Measurements from ENCODE around the gene GPR18.

Gene GPR18

GRCh38 chr13:99288089-99288488 lies 29.9 kb upstream of the GPR18 start:
- DNase-seq (ENCODE audit: low spot score): no peak
- Histone ChIP-seq H3K9me3 (ENCODE audit: severe bottlenecking) (no peaks in the 10 kb centered on the region), H3K36me3 (ENCODE audit: low read depth) (no peaks in the 10 kb centered on the region), H3K27ac (ENCODE audit: poor library complexity, severe bottlenecking) (no peak overlapping the region), H3K4me3 (ENCODE audit: severe bottlenecking) (no peak overlapping the region), H3K4me1 (ENCODE audit: insufficient read depth, poor library complexity, severe bottlenecking) (no peaks in the 10 kb centered on the region), H3K27me3 (ENCODE audit: insufficient read depth, poor library complexity, severe bottlenecking) (no peaks in the 10 kb centered on the region)
- TF ChIP-seq, protein P1, sequence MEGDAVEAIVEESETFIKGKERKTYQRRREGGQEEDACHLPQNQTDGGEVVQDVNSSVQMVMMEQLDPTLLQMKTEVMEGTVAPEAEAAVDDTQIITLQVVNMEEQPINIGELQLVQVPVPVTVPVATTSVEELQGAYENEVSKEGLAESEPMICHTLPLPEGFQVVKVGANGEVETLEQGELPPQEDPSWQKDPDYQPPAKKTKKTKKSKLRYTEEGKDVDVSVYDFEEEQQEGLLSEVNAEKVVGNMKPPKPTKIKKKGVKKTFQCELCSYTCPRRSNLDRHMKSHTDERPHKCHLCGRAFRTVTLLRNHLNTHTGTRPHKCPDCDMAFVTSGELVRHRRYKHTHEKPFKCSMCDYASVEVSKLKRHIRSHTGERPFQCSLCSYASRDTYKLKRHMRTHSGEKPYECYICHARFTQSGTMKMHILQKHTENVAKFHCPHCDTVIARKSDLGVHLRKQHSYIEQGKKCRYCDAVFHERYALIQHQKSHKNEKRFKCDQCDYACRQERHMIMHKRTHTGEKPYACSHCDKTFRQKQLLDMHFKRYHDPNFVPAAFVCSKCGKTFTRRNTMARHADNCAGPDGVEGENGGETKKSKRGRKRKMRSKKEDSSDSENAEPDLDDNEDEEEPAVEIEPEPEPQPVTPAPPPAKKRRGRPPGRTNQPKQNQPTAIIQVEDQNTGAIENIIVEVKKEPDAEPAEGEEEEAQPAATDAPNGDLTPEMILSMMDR (IDR thresholded peaks at IDR 0.05; ENCODE audit: poor library complexity, severe bottlenecking): no peak
- no peak for ATAC-seq (ENCODE audit: low read depth)

GRCh38 chr13:99287551-99287950 lies 29.4 kb upstream of the GPR18 start:
- DNase-seq (ENCODE audit: low spot score) (no peak), ATAC-seq (ENCODE audit: low read depth) (no peak)
- Histone ChIP-seq H3K4me3 (ENCODE audit: severe bottlenecking) (no peak overlapping the region), H3K27me3 (ENCODE audit: insufficient read depth, poor library complexity, severe bottlenecking) (no peaks in the 10 kb centered on the region), H3K9me3 (ENCODE audit: severe bottlenecking) (no peaks in the 10 kb centered on the region), H3K27ac (ENCODE audit: poor library complexity, severe bottlenecking) (no peak overlapping the region), H3K36me3 (ENCODE audit: low read depth) (no peaks in the 10 kb centered on the region), H3K4me1 (ENCODE audit: insufficient read depth, poor library complexity, severe bottlenecking) (no peaks in the 10 kb centered on the region)
- TF ChIP-seq, protein P1 (IDR thresholded peaks at IDR 0.05; ENCODE audit: poor library complexity, severe bottlenecking): no peak

DNA sequence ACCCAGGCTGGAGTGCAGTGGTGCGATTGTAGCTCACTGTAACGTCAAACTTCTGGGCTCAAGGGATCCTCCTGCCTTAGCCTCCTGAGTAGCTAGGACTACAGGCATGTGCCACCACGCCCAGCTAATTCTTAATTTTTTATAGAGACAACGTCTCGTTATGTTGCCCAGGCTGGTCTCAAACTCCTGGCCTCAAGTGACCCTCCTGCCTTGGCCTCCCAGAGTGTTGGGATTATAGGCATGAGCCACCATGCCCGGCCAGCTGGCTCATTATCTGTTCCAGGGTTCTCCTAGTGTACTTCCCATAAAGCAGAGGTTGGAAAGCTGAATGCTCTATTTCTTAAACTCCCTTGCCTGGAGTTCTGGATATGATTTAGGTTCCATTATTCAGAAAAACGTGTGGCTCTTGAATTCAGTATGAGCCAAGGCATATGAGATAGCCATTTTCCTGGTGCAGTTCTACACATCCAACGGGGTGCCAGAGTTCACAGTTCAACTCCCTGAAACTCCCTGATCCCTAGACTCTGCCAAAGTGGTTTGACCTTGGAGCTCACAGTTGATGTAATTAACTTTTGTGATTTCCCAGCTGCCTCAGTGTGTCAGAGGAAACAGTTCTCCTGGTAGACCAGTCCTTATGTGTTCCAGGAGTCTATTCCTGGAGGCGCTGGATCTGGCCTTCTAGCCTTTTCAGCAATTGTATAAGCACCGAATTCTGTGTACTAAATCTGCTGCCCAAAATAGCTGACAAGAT lies 27.4 kb upstream of the GPR18 start:
- TF ChIP-seq, protein P1 (IDR thresholded peaks at IDR 0.05; ENCODE audit: poor library complexity, severe bottlenecking): no peak
- ATAC-seq (ENCODE audit: low read depth) (no peak), DNase-seq (ENCODE audit: low spot score) (no peak)
- Histone ChIP-seq H3K4me1 (ENCODE audit: insufficient read depth, poor library complexity, severe bottlenecking) (no peaks in the 10 kb centered on the region), H3K9me3 (ENCODE audit: severe bottlenecking) (no peaks in the 10 kb centered on the region), H3K27ac (ENCODE audit: poor library complexity, severe bottlenecking) (no peak overlapping the region), H3K4me3 (ENCODE audit: severe bottlenecking) (no peak overlapping the region), H3K36me3 (ENCODE audit: low read depth) (no peaks in the 10 kb centered on the region), H3K27me3 (ENCODE audit: insufficient read depth, poor library complexity, severe bottlenecking) (no peaks in the 10 kb centered on the region)

GRCh38 chr13:99282264-99283231 lies 24.4 kb upstream of the GPR18 start:
- no peaks in the 10 kb centered on the region for H3K4me1 ChIP-seq (ENCODE audit: insufficient read depth, poor library complexity, severe bottlenecking)
- H3K4me3 ChIP-seq (ENCODE audit: severe bottlenecking): no peak overlapping the region
- no peaks in the 10 kb centered on the region for H3K27me3 ChIP-seq (ENCODE audit: insufficient read depth, poor library complexity, severe bottlenecking)
- H3K36me3 ChIP-seq (ENCODE audit: low read depth): no peaks in the 10 kb centered on the region
- ATAC-seq (ENCODE audit: low read depth) (no peak), DNase-seq (ENCODE audit: low spot score) (no peak)
- TF ChIP-seq, protein P1 (IDR thresholded peaks at IDR 0.05; ENCODE audit: poor library complexity, severe bottlenecking): no peak
- H3K9me3 ChIP-seq (ENCODE audit: severe bottlenecking): no peaks in the 10 kb centered on the region
- H3K27ac ChIP-seq (ENCODE audit: poor library complexity, severe bottlenecking): no peak overlapping the region
